Immature natural killer cell (primary cell): ENCODE measurements around the gene PTMS. TPM values are rescaled to one million over a fixed set of nuclear protein-coding genes. Genes with fewer than 3 reads are reported as not detected.

Experiments used
- DNase-seq, 3 donors: peaks; one replicate each; pipeline ENCODE4 v3.0.0; 2022; ENCODE audit warnings: mixed read lengths in 1 of 3
- H3K27ac Mint-ChIP-seq, 6 donors: one replicate each; pipeline ENCODE4 v1.8.0; 2020; ENCODE audit warnings: mixed read lengths in 6 of 6, mild to moderate bottlenecking in 5 of 6, inconsistent platforms in 4 of 6, moderate library complexity in 3 of 6
- H3K27me3 Mint-ChIP-seq, 3 donors: one replicate each; pipeline ENCODE4 v1.8.0; 2020 to 2021; ENCODE audit warnings: low read depth in 3 of 3, mild to moderate bottlenecking in 3 of 3, mixed read lengths in 3 of 3, moderate library complexity in 3 of 3, inconsistent platforms in 1 of 3
- H3K36me3 Mint-ChIP-seq, 3 donors: one replicate each; pipeline ENCODE4 v1.8.0; 2020; ENCODE audit warnings: mixed read lengths in 3 of 3, inconsistent platforms in 2 of 3, mild to moderate bottlenecking in 2 of 3
- H3K4me1 Mint-ChIP-seq, 2 donors: one replicate each; pipeline ENCODE4 v1.8.0; 2020; ENCODE audit warnings: inconsistent platforms in 2 of 2, mild to moderate bottlenecking in 2 of 2, mixed read lengths in 2 of 2, moderate library complexity in 1 of 2
- H3K4me3 Mint-ChIP-seq, 5 donors: one replicate each; pipeline ENCODE4 v1.8.0; 2020; ENCODE audit warnings: mild to moderate bottlenecking in 5 of 5, mixed read lengths in 5 of 5, inconsistent platforms in 3 of 5, moderate library complexity in 3 of 5
- H3K9me3 Mint-ChIP-seq, 6 donors: one replicate each; pipeline ENCODE4 v1.8.0; 2020; ENCODE audit warnings: mild to moderate bottlenecking in 6 of 6, mixed read lengths in 6 of 6, inconsistent platforms in 4 of 6, moderate library complexity in 3 of 6
- polyA plus RNA-seq, 3 donors: library from polyadenylated mRNA; unstranded; fragments of 300-500 nt; fragmentation: Illumina TruSeq; gene quantifications; one replicate each; pipeline ENCODE4 v1.2.3, GENCODE V29; 2021

The PTMS gene
- polyA plus RNA-seq, 3 donors from 2014 or later, result 0.40 to 8.0 (median 4.9) TPM

DNA sequence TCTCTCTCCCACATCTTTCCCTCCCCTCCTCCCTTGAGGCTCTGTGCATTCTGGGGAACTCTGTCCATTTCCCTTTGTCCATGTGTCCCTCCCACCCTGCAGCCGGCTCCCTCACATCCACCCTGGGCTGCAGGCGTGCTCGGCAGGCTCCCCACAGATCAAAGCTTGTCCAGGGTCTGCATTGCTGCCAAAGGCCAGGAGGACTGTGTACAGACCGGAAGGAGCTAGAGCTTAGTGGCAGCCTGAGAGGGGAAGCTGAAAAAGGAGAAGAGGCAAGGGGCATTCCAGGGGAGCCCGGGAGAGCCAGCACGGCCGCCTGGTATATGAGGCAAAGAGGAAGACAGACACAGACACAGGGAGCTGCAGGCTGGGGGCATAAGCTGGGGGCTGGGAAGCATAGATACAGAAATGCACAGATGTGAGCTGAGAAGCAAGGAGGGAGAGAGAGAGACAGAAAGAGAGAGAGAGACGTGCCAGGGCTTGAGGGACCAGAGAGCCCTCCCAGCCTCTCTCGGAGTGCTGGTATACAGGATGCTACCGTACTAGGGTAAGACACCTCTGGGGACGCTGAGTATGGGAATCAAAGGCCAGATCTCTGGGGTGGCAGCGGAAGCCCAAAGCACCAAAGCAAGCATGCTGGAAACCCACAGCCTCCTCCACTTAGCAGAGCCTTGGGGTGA, 26.5 kb downstream of the PTMS start:
- Mint-ChIP-seq H3K27me3 (peaks cover 16 to 22% (median 21%) of the 10 kb centered on the region in 3 donors), H3K27ac (peak overlapping the region in 1 of 6 donors; percentile 20), H3K9me3 (peaks cover 0 to 2% (median 0%) of the 10 kb centered on the region in 6 donors), H3K4me1 (peaks cover 6 to 10% of the 10 kb centered on the region in 2 donors), H3K4me3 (peak overlapping the region in 1 of 5 donors; percentile 13), H3K36me3 (no peaks in the 10 kb centered on the region)
- no peak for DNase-seq

DNA sequence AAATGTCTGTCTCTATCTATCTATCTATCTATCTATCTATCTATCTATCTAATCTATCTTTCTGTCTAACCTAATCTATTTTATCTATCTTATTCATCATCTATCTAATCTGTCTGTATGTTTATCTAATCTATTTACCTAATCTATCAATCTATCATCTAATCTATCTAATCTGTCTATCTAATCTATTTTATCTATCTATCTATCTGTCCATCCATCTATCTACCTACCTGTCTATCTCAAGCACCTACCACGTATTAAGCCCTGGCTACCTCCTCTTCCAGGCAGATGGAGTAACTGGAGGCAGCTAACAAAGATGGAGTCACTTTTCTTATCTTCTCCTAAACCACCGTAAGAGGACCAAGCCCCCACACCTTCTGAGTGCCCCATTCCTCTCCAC, 28.9 kb downstream of the PTMS start:
- no peaks in the 10 kb centered on the region for H3K36me3 Mint-ChIP-seq
- H3K4me3 Mint-ChIP-seq, result no peak overlapping the region
- H3K27ac Mint-ChIP-seq, result no peak overlapping the region
- H3K4me1 Mint-ChIP-seq, result peaks cover 6 to 10% of the 10 kb centered on the region in 2 donors
- H3K9me3 Mint-ChIP-seq, result peaks cover 0 to 5% (median 0%) of the 10 kb centered on the region in 6 donors
- no peak for DNase-seq
- peaks cover 10 to 19% (median 16%) of the 10 kb centered on the region in 3 donors for H3K27me3 Mint-ChIP-seq

DNA sequence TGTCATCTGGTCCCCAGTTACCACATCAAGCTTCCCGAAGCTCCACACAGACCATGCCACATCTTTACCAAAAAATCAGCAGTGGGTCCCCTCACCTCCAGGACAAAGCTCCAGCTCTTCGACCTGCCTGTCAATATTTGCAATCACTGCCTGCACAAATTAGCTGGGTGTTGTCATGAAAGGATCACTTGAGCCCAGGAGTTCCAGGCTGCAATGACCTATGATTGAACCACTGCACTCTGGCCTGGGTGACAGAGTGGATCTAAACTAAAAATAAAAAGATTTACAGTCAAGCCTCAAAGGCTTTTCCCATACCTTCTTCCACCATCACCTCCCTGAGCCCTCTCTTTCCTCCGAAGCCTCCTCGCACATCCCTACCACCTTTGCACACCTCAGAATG, 30.4 kb downstream of the PTMS start:
- DNase-seq, result no peak
- Mint-ChIP-seq H3K9me3 (peaks cover 0 to 5% (median 0%) of the 10 kb centered on the region in 6 donors), H3K27ac (no peak overlapping the region), H3K36me3 (no peaks in the 10 kb centered on the region), H3K4me3 (no peak overlapping the region), H3K27me3 (peaks cover 6 to 19% (median 14%) of the 10 kb centered on the region in 3 donors), H3K4me1 (peaks cover 6 to 10% of the 10 kb centered on the region in 2 donors)

DNA sequence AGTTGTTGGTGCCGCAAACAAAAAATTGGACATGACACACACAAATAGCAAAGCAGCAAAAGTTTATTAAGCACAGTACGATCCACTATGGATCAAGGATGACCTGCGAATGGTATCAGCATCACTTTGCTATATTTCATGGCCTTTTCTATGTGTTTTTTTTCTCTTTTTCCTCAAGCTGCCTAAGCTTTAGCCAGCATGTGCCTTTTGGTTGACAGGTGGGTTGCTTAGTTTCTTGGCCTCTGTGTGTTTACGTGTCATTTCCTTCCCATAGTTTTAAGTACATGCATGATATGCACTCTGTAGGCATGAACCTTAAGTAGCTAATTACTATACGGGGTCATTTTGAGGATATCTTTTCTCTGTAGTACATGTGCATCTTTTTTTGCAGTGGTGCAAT, 33.0 kb downstream of the PTMS start:
- Mint-ChIP-seq H3K4me1 (no peaks in the 10 kb centered on the region), H3K9me3 (peaks cover 0 to 3% (median 0%) of the 10 kb centered on the region in 6 donors), H3K27ac (no peak overlapping the region), H3K27me3 (peaks cover 9 to 14% (median 11%) of the 10 kb centered on the region in 3 donors), H3K4me3 (no peak overlapping the region), H3K36me3 (peaks cover 0 to 2% (median 0%) of the 10 kb centered on the region in 3 donors)
- DNase-seq, result no peak

DNA sequence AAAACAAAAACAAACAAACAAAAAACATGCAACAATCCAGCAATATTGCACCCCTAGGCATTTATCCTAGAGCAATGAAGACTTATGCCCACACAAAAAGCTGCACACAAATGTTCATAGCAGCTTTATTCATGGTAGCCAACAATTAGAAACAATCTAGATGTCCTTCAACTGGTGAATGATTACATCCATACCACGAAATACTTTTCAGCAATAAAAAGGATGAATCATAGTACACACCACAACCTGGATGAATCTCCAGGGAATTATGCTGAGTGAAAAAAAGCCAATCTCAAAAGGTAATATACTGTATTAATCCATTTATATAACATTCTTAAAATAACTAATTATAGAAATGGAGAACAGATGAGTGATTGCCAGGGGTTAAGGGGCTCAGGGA, 41.0 kb downstream of the PTMS start:
- DNase-seq, result no peak
- Mint-ChIP-seq H3K4me3 (no peak overlapping the region), H3K4me1 (no peaks in the 10 kb centered on the region), H3K27ac (no peak overlapping the region), H3K9me3 (no peaks in the 10 kb centered on the region), H3K36me3 (peaks cover 0 to 8% (median 0%) of the 10 kb centered on the region in 3 donors), H3K27me3 (peaks cover 3 to 8% (median 6%) of the 10 kb centered on the region in 3 donors)

DNA sequence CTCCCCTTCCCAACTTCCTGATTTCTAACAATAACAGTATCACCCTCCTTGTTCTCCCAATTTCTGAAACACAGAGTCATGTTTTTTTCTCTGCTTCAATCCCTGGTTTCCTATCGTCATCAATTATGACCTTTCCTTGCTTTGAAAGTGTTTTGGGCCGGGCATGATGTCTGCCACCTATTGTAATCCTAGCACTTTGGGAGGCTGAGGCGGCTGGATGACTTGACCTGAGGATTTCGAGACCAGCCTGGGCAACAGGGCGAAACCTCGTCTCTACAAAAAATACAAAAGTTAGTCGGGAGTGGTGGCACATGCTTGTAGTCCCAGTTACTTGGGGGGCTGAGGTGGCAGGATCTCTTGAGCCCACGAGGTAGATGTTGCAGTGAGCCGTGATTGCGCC, 42.9 kb downstream of the PTMS start:
- Mint-ChIP-seq H3K27me3 (peaks cover 3 to 10% (median 5%) of the 10 kb centered on the region in 3 donors), H3K4me1 (no peaks in the 10 kb centered on the region), H3K9me3 (no peaks in the 10 kb centered on the region), H3K27ac (no peak overlapping the region), H3K4me3 (no peak overlapping the region), H3K36me3 (peaks cover 0 to 7% (median 0%) of the 10 kb centered on the region in 3 donors)
- DNase-seq, result no peak

DNA sequence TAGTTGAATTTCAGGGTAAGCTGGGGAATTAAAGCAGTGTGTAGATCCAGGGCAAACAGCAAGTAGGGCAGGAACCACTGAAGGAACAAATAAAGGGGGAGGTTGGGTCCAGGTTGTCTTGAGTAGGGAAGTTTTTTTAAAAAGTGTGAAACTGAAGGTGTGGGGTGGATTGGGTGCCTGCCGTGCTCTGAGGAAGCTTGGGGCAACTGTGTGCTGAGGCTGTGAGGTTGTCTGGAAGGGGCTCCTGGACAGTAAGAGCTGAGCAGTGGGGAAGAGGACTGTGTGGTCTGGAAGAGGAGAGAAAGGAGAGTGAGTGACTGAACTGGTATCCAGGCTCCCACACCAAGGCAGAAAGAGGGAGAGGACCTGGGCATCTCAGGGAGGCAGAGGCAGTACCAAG, 44.6 kb downstream of the PTMS start:
- Mint-ChIP-seq H3K27ac (no peak overlapping the region), H3K9me3 (no peaks in the 10 kb centered on the region), H3K36me3 (peaks cover 0 to 5% (median 0%) of the 10 kb centered on the region in 3 donors), H3K4me3 (no peak overlapping the region), H3K4me1 (no peaks in the 10 kb centered on the region), H3K27me3 (peaks cover 5 to 10% (median 5%) of the 10 kb centered on the region in 3 donors)
- no peak for DNase-seq

DNA sequence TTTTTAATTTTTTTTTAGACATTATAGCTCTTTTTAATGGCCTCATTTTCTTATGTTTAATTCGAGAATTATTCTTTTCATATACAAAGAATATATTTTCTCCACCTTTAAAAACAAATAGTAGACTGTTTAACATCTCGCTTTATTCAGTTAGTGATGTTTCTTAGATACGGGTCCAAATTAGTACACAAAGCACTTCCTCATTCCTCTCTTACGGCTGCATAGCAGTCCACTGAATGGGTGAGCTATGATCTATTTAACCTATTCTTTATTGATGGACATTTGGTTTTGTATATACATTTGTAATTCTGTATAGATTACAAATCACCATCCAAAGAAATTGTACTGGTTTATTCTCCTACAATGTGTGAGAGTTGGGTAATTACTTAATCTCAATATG, 47.2 kb downstream of the PTMS start:
- Mint-ChIP-seq H3K27ac (no peak overlapping the region), H3K27me3 (peaks cover 3 to 6% (median 5%) of the 10 kb centered on the region in 3 donors), H3K4me3 (no peak overlapping the region), H3K36me3 (peaks cover 0 to 5% (median 0%) of the 10 kb centered on the region in 3 donors), H3K4me1 (no peaks in the 10 kb centered on the region), H3K9me3 (no peaks in the 10 kb centered on the region)
- DNase-seq, result no peak

DNA sequence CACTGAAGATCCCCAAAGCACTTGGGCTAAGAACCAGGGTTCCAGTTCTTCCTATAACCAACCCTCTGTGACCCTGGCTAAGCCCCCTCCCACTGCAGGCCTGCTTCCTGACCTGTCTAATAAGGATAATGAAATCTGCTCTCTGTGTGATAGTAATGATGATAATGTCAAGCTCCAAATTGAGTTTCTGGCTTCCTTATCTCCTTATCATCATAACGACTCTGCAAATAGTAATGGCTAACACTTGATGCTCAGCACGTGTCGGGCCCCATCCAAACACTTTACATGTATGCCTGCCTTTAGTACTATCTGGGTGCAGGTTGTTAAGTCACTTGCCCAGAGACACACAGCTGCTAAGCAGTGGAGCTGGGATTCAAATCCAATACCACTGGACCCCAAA, 50.4 kb downstream of the PTMS start:
- H3K27me3 Mint-ChIP-seq, result peaks cover 6 to 9% (median 8%) of the 10 kb centered on the region in 3 donors
- no peak overlapping the region for H3K27ac Mint-ChIP-seq
- H3K9me3 Mint-ChIP-seq, result no peaks in the 10 kb centered on the region
- no peak overlapping the region for H3K4me3 Mint-ChIP-seq
- H3K36me3 Mint-ChIP-seq, result no peaks in the 10 kb centered on the region
- H3K4me1 Mint-ChIP-seq, result peaks cover 0 to 5% of the 10 kb centered on the region in 2 donors
- DNase-seq, result no peak

DNA sequence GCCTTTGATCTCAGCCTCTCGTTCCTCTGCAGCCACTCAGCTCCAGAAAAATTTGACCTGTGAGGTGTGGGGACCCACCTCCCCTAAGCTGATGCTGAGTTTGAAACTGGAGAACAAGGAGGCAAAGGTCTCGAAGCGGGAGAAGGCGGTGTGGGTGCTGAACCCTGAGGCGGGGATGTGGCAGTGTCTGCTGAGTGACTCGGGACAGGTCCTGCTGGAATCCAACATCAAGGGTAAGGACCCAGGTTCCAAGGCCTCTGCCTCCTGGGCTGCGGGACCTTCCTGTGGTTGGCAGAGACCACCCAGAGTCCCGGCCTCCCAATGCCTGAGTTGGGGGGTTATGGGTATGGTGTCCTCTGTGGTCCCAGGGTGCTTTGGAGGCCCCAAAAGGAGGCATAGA, 50.9 kb downstream of the PTMS start:
- DNase-seq, result no peak
- Mint-ChIP-seq H3K27ac (no peak overlapping the region), H3K4me3 (no peak overlapping the region), H3K4me1 (peaks cover 0 to 5% of the 10 kb centered on the region in 2 donors), H3K36me3 (no peaks in the 10 kb centered on the region), H3K9me3 (no peaks in the 10 kb centered on the region), H3K27me3 (peaks cover 6 to 9% (median 8%) of the 10 kb centered on the region in 3 donors)

DNA sequence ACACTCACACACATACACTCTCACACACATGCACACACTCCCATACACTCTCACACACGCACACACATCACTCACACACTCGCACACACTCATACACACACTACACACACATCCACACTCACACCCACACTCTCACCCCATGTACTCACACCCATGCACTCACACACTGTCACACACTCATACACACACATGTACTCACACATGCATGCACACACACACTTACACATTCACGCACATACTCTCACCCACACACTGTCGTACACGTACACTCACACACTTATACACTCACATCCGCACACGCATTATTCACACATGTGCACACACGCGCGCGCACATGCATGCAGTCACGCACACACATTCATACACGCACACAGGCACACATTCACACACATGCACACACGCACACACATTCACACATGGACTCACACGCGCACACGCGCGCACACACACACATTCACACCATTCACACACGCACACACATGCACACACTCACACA, 51.5 kb downstream of the PTMS start:
- Mint-ChIP-seq H3K9me3 (no peaks in the 10 kb centered on the region), H3K4me3 (no peak overlapping the region), H3K36me3 (no peaks in the 10 kb centered on the region), H3K27ac (peak overlapping the region in 2 of 6 donors; percentile 17 to 25), H3K27me3 (peaks cover 8 to 11% (median 11%) of the 10 kb centered on the region in 3 donors), H3K4me1 (peaks cover 0 to 5% of the 10 kb centered on the region in 2 donors)
- DNase-seq, result no peak

DNA sequence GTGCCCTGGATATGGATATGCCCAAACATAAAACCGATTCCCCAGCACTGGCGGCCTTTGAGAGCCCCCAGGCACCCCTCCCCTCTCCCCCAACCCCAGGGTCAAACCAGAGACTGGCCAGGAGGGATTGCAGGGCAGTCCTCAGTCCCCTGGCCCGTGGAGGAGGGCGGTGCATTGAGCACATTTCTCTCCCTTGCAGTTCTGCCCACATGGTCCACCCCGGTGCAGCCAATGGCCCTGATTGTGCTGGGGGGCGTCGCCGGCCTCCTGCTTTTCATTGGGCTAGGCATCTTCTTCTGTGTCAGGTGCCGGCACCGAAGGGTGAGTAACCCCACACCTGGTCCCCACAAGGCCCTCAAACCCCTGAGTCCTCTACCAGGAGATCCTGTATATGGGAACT, 52.1 kb downstream of the PTMS start:
- Mint-ChIP-seq H3K27me3 (peaks cover 11 to 15% (median 11%) of the 10 kb centered on the region in 3 donors), H3K4me3 (no peak overlapping the region), H3K9me3 (no peaks in the 10 kb centered on the region), H3K4me1 (peaks cover 0 to 5% of the 10 kb centered on the region in 2 donors), H3K27ac (peak overlapping the region in 1 of 6 donors; percentile 25), H3K36me3 (no peaks in the 10 kb centered on the region)
- DNase-seq, result no peak

DNA sequence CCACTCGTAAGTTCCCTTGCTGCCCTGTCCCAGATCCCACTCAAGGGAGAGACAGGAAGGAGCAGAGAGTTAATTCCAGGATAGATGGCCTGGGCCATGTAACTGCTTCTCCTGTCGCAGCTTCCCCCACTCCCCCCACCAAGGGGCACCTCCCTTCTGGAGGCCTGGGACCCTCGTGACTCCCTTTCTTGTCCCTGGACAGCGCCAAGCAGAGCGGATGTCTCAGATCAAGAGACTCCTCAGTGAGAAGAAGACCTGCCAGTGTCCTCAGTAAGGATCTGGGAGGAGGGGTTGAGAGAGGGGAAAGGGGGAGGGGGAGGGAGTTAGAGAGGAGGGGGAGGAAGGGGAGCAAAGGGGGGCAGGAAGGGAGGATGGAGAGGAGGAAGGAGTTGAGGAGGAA, 52.5 kb downstream of the PTMS start:
- Mint-ChIP-seq H3K36me3 (no peaks in the 10 kb centered on the region), H3K9me3 (no peaks in the 10 kb centered on the region), H3K4me1 (peaks cover 0 to 5% of the 10 kb centered on the region in 2 donors), H3K27me3 (peaks cover 8 to 18% (median 13%) of the 10 kb centered on the region in 3 donors), H3K4me3 (no peak overlapping the region), H3K27ac (no peak overlapping the region)
- no peak for DNase-seq

DNA sequence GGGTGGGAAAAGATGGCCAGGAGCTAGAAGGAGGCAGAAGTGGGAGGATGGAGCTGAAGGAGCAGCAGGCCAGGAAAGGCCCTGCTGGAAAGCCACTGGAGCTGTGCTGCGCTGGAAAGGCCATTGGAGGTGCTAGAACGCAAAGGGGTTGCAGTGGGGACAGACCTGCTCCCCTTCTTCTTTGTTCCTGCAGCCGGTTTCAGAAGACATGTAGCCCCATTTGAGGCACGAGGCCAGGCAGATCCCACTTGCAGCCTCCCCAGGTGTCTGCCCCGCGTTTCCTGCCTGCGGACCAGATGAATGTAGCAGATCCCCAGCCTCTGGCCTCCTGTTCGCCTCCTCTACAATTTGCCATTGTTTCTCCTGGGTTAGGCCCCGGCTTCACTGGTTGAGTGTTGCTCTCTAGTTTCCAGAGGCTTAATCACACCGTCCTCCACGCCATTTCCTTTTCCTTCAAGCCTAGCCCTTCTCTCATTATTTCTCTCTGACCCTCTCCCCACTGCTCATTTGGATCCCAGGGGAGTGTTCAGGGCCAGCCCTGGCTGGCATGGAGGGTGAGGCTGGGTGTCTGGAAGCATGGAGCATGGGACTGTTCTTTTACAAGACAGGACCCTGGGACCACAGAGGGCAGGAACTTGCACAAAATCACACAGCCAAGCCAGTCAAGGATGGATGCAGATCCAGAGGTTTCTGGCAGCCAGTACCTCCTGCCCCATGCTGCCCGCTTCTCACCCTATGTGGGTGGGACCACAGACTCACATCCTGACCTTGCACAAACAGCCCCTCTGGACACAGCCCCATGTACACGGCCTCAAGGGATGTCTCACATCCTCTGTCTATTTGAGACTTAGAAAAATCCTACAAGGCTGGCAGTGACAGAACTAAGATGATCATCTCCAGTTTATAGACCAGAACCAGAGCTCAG, 53.2 kb downstream of the PTMS start:
- peaks cover 10 to 21% (median 15%) of the 10 kb centered on the region in 3 donors for H3K27me3 Mint-ChIP-seq
- H3K4me3 Mint-ChIP-seq, result no peak overlapping the region
- H3K36me3 Mint-ChIP-seq, result no peaks in the 10 kb centered on the region
- peaks cover 0 to 5% of the 10 kb centered on the region in 2 donors for H3K4me1 Mint-ChIP-seq
- DNase-seq, result no peak
- no peaks in the 10 kb centered on the region for H3K9me3 Mint-ChIP-seq
- no peak overlapping the region for H3K27ac Mint-ChIP-seq
